ENCODE measurements around the gene RALGAPB. TPM values are rescaled to one million over a fixed set of nuclear protein-coding genes. Genes with fewer than 3 reads are reported as not detected.

The RALGAPB gene
- total RNA-seq, 3 donors from 2014 or later: 32.8 to 73.6 (median 58.0) TPM

DNA sequence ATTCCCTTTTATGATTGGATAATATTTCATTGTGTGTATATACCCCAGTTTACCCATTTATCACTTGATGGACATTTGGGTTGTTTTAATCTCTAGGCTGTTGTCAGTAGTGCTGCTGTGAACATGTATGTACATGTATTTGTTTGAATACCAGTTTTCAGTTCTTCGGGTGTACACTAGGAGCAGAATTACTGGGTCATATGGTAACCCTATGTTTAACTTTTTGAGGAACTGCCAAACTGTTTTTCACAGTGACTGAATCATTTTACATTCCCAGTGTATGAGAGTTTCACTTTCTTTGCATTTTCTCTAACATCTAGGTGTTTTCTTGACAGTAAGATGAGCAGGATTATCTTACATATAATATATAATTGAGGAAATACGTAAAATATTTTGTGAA, 63.7 kb downstream of the RALGAPB start:
- H3K9me3 ChIP-seq: no peaks in the 10 kb centered on the region
- TF ChIP-seq POLR2AphosphoS5 (IDR thresholded peaks at IDR 0.05): no peak
- TF ChIP-seq, protein P1, sequence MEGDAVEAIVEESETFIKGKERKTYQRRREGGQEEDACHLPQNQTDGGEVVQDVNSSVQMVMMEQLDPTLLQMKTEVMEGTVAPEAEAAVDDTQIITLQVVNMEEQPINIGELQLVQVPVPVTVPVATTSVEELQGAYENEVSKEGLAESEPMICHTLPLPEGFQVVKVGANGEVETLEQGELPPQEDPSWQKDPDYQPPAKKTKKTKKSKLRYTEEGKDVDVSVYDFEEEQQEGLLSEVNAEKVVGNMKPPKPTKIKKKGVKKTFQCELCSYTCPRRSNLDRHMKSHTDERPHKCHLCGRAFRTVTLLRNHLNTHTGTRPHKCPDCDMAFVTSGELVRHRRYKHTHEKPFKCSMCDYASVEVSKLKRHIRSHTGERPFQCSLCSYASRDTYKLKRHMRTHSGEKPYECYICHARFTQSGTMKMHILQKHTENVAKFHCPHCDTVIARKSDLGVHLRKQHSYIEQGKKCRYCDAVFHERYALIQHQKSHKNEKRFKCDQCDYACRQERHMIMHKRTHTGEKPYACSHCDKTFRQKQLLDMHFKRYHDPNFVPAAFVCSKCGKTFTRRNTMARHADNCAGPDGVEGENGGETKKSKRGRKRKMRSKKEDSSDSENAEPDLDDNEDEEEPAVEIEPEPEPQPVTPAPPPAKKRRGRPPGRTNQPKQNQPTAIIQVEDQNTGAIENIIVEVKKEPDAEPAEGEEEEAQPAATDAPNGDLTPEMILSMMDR (IDR thresholded peaks at IDR 0.05): no peak
- TF ChIP-seq POLR2A (IDR thresholded peaks at IDR 0.05): no peak
- no peak overlapping the region for H3K4me3 ChIP-seq
- no peak for DNase-seq (ENCODE audit: low spot score in 2 of 2)
- H3K4me1 ChIP-seq: no peaks in the 10 kb centered on the region
- no peak overlapping the region for H3K27ac ChIP-seq
- no peaks in the 10 kb centered on the region for H3K27me3 ChIP-seq
- no peaks in the 10 kb centered on the region for H3K36me3 ChIP-seq
- intact Hi-C loops (cut with DNase I; ENCODE audit: low total_unique reads): no loop called here

DNA sequence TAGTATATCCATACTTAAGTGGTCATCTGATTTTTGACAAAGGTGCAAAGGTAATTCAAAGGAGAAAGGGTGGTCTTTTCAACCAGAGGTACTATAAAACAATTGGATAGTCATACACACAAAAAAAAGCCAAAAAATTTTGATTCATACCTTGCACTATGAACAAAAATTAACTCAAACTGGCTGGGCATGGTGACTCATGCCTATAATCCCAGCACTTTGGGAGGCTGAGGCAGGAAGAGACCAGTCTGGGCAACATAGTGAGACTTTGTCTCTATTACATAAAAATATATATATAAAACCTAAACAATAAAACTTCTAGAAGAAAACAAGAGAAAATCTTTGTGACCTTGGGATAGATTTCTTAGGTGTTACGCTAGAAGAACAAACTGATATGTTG, 64.5 kb downstream of the RALGAPB start:
- no peak overlapping the region for H3K27ac ChIP-seq
- TF ChIP-seq POLR2A (IDR thresholded peaks at IDR 0.05): no peak
- TF ChIP-seq, protein P1 (IDR thresholded peaks at IDR 0.05): no peak
- no peak for TF ChIP-seq POLR2AphosphoS5 (IDR thresholded peaks at IDR 0.05)
- H3K4me3 ChIP-seq: no peak overlapping the region
- no peaks in the 10 kb centered on the region for H3K36me3 ChIP-seq
- DNase-seq (ENCODE audit: low spot score in 2 of 2): no peak
- intact Hi-C loops (cut with DNase I; ENCODE audit: low total_unique reads): no loop called here
- no peaks in the 10 kb centered on the region for H3K9me3 ChIP-seq
- no peaks in the 10 kb centered on the region for H3K4me1 ChIP-seq
- no peaks in the 10 kb centered on the region for H3K27me3 ChIP-seq

DNA sequence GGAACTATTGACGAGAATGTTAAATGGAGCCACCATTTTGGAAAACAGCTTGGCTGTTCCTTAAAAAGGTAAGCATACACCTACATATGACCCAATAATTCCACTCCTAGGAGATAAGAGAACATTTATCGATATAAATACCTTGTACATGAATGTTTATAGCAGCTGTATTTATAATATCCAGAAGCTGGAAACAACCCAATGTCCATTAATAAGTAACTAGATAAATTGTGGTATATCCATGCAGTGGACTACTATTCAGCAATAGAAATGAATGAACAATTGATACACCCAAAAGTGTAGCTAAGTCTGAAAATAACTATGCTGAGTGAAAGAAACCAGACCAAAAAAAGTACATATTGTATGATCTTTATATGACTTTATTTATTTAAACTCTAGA, 66.1 kb downstream of the RALGAPB start:
- H3K27ac ChIP-seq: no peak overlapping the region
- TF ChIP-seq POLR2AphosphoS5 (IDR thresholded peaks at IDR 0.05): no peak
- TF ChIP-seq, protein P1 (IDR thresholded peaks at IDR 0.05): no peak
- TF ChIP-seq POLR2A (IDR thresholded peaks at IDR 0.05): no peak
- no peak for DNase-seq (ENCODE audit: low spot score in 2 of 2)
- H3K27me3 ChIP-seq: no peaks in the 10 kb centered on the region
- intact Hi-C loops (cut with DNase I; ENCODE audit: low total_unique reads): no loop called here
- H3K36me3 ChIP-seq: no peaks in the 10 kb centered on the region
- no peaks in the 10 kb centered on the region for H3K4me1 ChIP-seq
- H3K9me3 ChIP-seq: no peaks in the 10 kb centered on the region
- H3K4me3 ChIP-seq: no peak overlapping the region

DNA sequence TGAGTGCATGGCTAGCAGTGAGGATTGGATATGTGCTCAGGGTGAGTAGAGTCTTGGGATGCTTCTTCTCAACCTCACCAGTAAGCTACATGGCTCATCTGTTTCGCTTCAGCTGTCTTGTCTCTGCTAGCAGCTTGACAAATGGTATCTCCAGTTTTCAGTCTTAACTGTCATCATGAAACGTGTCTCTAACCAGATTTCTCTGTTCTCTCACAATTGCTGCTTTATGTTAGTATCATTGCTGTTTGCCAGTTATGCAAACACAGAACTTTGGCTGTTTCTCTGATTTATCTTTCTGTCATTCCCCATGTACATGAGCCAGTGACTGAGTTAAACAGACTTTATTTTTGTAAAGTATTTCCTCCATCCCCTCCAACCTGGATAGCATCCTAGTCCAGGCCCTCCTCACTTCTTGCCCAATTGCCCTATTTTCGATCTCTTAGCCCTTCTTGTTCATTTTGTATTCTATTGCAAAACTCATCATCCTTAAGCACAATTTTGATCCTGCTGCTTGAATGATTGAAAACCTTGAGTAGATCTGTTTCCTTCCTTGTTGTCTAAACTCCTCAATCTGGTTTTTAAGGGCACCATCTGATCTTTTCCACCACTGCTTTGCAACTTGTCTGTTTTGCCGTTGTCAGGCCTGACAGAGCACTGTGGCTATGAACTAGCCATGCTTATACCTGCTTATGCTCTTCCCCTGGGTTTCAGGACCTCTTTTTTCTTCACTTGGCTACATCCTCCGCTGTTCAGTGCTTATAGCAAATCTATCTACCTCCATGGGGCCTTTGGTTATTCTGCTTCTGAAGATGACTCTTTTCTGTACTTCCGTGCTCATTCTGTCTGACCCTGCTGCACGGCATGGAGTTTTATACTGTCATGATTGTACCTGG, 70.6 kb downstream of the RALGAPB start:
- no peak for DNase-seq (ENCODE audit: low spot score in 2 of 2)
- no peaks in the 10 kb centered on the region for H3K36me3 ChIP-seq
- H3K27ac ChIP-seq: no peak overlapping the region
- no peaks in the 10 kb centered on the region for H3K27me3 ChIP-seq
- H3K4me1 ChIP-seq: no peaks in the 10 kb centered on the region
- intact Hi-C loops (cut with DNase I; ENCODE audit: low total_unique reads): no loop called here
- TF ChIP-seq, protein P1 (IDR thresholded peaks at IDR 0.05): no peak
- no peaks in the 10 kb centered on the region for H3K9me3 ChIP-seq
- no peak overlapping the region for H3K4me3 ChIP-seq

DNA sequence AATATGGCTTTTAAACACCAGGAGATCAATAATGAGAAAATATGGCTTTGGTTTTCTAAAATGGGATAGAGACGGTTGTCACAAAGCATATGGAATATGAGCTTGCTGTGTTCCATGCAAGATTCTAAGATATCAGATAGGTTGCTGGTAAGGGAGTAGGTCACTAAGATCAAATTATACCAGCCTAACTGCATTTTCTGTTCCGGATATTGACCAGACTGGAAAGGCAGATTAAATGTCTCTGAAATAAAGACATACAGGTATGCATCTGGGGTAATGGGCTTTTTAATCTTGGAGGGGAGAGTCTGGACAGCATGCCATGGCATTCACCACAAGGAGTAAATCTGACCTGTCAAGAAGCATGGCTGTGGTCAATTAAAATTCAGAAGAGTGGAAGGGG, 73.1 kb downstream of the RALGAPB start:
- H3K27me3 ChIP-seq: no peaks in the 10 kb centered on the region
- no peak for DNase-seq (ENCODE audit: low spot score in 2 of 2)
- no peaks in the 10 kb centered on the region for H3K4me1 ChIP-seq
- no peak overlapping the region for H3K27ac ChIP-seq
- intact Hi-C loops (cut with DNase I; ENCODE audit: low total_unique reads): no loop called here
- H3K4me3 ChIP-seq: no peak overlapping the region
- H3K36me3 ChIP-seq: no peaks in the 10 kb centered on the region
- no peaks in the 10 kb centered on the region for H3K9me3 ChIP-seq
- TF ChIP-seq POLR2AphosphoS5 (IDR thresholded peaks at IDR 0.05): no peak
- TF ChIP-seq POLR2A (IDR thresholded peaks at IDR 0.05): no peak
- TF ChIP-seq, protein P1 (IDR thresholded peaks at IDR 0.05): no peak

All from breast epithelium (tissue), 4 donors.